GM19239 (cell line): ENCODE measurements around the gene XRCC5.

ENCODE experiments used
- DNase-seq: peaks from one replicate; pipeline ENCODE4 v3.0.0; 2011; ENCODE audit warnings: low spot score; ENCODE audit not compliant: insufficient read length
- FAIRE-seq: peaks from 2 replicates; lab custom pipeline; 2011; peaks lifted over from hg19 to GRCh38; lab: Jason Lieb, UNC

The XRCC5 gene

GRCh38 chr2:216147172-216148131 is 38.3 kb downstream of the XRCC5 start:
- DNase-seq (no peak), FAIRE-seq (peak; percentile 42)

GRCh38 chr2:216148983-216149382 is 39.8 kb downstream of the XRCC5 start:
- DNase-seq = no peak
- FAIRE-seq = no peak

GRCh38 chr2:216149741-216150140 is 40.6 kb downstream of the XRCC5 start:
- DNase-seq = no peak
- no peak for FAIRE-seq

- no peak for FAIRE-seq
- DNase-seq = no peak
These were observed 42.3 kb downstream of the XRCC5 start for GRCh38 chr2:216151313-216152025.

GRCh38 chr2:216155954-216156353 is 46.8 kb downstream of the XRCC5 start:
- no peak for DNase-seq
- FAIRE-seq = no peak

- FAIRE-seq (no peak), DNase-seq (no peak)
These were observed 47.7 kb downstream of the XRCC5 start for GRCh38 chr2:216156822-216157221.

- FAIRE-seq = no peak
- DNase-seq = no peak
These were observed 50.0 kb downstream of the XRCC5 start for GRCh38 chr2:216159144-216159543.

GRCh38 chr2:216159646-216160045 is 50.5 kb downstream of the XRCC5 start:
- FAIRE-seq = no peak

GRCh38 chr2:216160786-216161185 is 51.6 kb downstream of the XRCC5 start:
- FAIRE-seq (no peak), DNase-seq (no peak)

More at GRCh38 chr2:216159646-216160045, 50.5 kb downstream of the XRCC5 start:
- DNase-seq = no peak

- DNase-seq (no peak), FAIRE-seq (peak; percentile 28)
These were observed 52.8 kb downstream of the XRCC5 start for GRCh38 chr2:216161967-216162366.

- FAIRE-seq (no peak), DNase-seq (no peak)
These were observed 54.4 kb downstream of the XRCC5 start for GRCh38 chr2:216163518-216163917.

GRCh38 chr2:216164087-216164486 is 54.9 kb downstream of the XRCC5 start:
- FAIRE-seq = no peak
- DNase-seq = no peak

- DNase-seq = no peak
- FAIRE-seq = no peak
These were observed 55.4 kb downstream of the XRCC5 start for GRCh38 chr2:216164576-216164975.

GRCh38 chr2:216165711-216166110 is 56.6 kb downstream of the XRCC5 start:
- DNase-seq (no peak), FAIRE-seq (no peak)

GRCh38 chr2:216169087-216169486 is 59.9 kb downstream of the XRCC5 start:
- DNase-seq (no peak), FAIRE-seq (no peak)

GRCh38 chr2:216170076-216170763 is 61.1 kb downstream of the XRCC5 start:
- DNase-seq (no peak), FAIRE-seq (peak; percentile 31)

GRCh38 chr2:216171011-216171410 is 61.9 kb downstream of the XRCC5 start:
- DNase-seq (no peak), FAIRE-seq (no peak)

GRCh38 chr2:216172493-216172892 is 63.3 kb downstream of the XRCC5 start:
- DNase-seq (no peak), FAIRE-seq (no peak)

- FAIRE-seq (no peak), DNase-seq (no peak)
These were observed 69.9 kb downstream of the XRCC5 start for GRCh38 chr2:216179015-216179414.

- DNase-seq (no peak), FAIRE-seq (no peak)
These were observed 72.2 kb downstream of the XRCC5 start for GRCh38 chr2:216181351-216181750.
